Sigmoid colon (tissue), 4 donors: ENCODE data around the gene GOLGA3.

Experiments used
- POLR2A ChIP-seq, 2 donors: fragments of 450-650 bp; IDR thresholded peaks; one replicate each; pipeline ENCODE4 v1.6.1; 2016; ENCODE audit warnings: antibody characterized with exemption in 2 of 2, mild to moderate bottlenecking in 2 of 2, moderate library complexity in 2 of 2
- POLR2AphosphoS5 ChIP-seq, 4 donors: sonication (generic); formaldehyde crosslinking; IDR thresholded peaks; one replicate each; pipeline ENCODE4 v1.6.1; 2017; ENCODE audit warnings: antibody characterized with exemption in 4 of 4
- TF ChIP-seq, protein P1 (sequence below), 4 experiments: fragments of 450-650 bp in 3 of 4; fragments of 200-600 bp in 1 of 4; IDR thresholded peaks; one replicate each; pipeline ENCODE4 v1.5.1; 2016 to 2019; ENCODE audit warnings: antibody characterized with exemption in 4 of 4, mild to moderate bottlenecking in 3 of 4, moderate library complexity in 2 of 4

DNA sequence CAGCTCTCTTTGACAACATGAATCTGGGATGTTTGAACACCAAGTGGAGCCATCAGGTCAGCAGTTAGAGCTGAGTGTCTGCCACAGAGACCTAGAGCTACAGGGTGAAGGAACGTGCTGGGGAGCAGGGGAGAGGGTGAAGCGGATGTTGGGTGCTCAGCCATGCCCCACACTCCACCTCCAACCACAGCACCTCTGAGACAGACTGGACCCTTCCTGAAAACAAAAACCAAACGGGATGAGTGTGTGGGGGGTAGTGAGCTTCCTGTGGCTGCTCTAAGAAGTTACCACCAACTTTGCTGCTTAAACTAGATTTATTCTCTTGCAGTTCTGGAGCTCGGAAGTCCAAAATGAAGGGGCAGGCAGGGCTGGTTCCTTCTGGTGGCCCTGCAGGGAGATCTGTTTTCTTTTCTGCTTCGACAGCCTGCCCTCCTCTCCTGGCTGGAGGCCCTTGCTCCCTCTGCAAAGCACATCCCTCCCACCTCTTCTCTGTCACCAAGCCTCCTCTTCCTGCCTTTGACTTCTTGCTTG, 5.6 kb upstream of the GOLGA3 start:
- TF ChIP-seq, protein P1, sequence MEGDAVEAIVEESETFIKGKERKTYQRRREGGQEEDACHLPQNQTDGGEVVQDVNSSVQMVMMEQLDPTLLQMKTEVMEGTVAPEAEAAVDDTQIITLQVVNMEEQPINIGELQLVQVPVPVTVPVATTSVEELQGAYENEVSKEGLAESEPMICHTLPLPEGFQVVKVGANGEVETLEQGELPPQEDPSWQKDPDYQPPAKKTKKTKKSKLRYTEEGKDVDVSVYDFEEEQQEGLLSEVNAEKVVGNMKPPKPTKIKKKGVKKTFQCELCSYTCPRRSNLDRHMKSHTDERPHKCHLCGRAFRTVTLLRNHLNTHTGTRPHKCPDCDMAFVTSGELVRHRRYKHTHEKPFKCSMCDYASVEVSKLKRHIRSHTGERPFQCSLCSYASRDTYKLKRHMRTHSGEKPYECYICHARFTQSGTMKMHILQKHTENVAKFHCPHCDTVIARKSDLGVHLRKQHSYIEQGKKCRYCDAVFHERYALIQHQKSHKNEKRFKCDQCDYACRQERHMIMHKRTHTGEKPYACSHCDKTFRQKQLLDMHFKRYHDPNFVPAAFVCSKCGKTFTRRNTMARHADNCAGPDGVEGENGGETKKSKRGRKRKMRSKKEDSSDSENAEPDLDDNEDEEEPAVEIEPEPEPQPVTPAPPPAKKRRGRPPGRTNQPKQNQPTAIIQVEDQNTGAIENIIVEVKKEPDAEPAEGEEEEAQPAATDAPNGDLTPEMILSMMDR (IDR thresholded peaks at IDR 0.05) = no peak
- TF ChIP-seq POLR2A (IDR thresholded peaks at IDR 0.05) (no peak), POLR2AphosphoS5 (IDR thresholded peaks at IDR 0.05) (no peak)
